T-helper 2 cell treated with Interferon-gamma antibody and Interleukin-4, amounts not matched to agents 100 ng/mL and 5 ng/mL, for 36 hours (primary cell): ENCODE measurements around the gene PVALB. TPM values are rescaled to one million over a fixed set of nuclear protein-coding genes. Genes with fewer than 3 reads are reported as not detected.
"Not testable (repeated sequence)": the region's sequence is repeated elsewhere in the genome, so short reads cannot be mapped to it uniquely, and the experiment has no call there.

Experiments used
- intact Hi-C: fragments of 100-400 bp; cut with micrococcal nuclease; formaldehyde crosslinking; loops from one replicate; pipeline ENCODE4 v1.15.1; 2023
- total RNA-seq: library from RNA; stranded (reverse); gene quantifications from 2 replicates; pipeline ENCODE4 v1.2.3, GENCODE V29; 2022

PVALB gene
- total RNA-seq, 1 donor from 2014 or later = not detected

- intact Hi-C loops = no loop called here
Observed at GRCh38 chr22:36759481-36760159, 57.2 kb downstream of the PVALB start.

GRCh38 chr22:36758792-36759271 is 58.0 kb downstream of the PVALB start:
- intact Hi-C loops = no loop called here

GRCh38 chr22:36757668-36758211 is 59.1 kb downstream of the PVALB start:
- intact Hi-C loops = loop anchor here (1.0 kb wide), 1 partner anchor 221 kb away; no protein-coding TSS in a partner anchor

GRCh38 chr22:36756746-36757655 is 59.8 kb downstream of the PVALB start:
- intact Hi-C loops = loop anchor here (1.0 kb wide), 1 partner anchor 221 kb away; no protein-coding TSS in a partner anchor

- intact Hi-C loops = no loop called here
Observed at GRCh38 chr22:36756031-36756430, 60.8 kb downstream of the PVALB start.

- intact Hi-C loops = no loop called here
Observed at GRCh38 chr22:36755316-36755715, 61.5 kb downstream of the PVALB start.

- intact Hi-C loops = not testable (repeated sequence)
Observed at GRCh38 chr22:36754881-36755280, 62.0 kb downstream of the PVALB start.

- intact Hi-C loops = no loop called here
Observed at GRCh38 chr22:36753916-36754315, 62.9 kb downstream of the PVALB start.

GRCh38 chr22:36753120-36753802 is 63.6 kb downstream of the PVALB start:
- intact Hi-C loops = no loop called here

Other genes starting within 250 kb of the PVALB start
- not detected in 2 replicates for gene CACNG2, start 113.3 kb downstream of the PVALB start, total RNA-seq
- 25.2 and 26.9 TPM in 2 replicates for gene IFT27, start 40.9 kb downstream of the PVALB start, total RNA-seq
- gene NCF4, start 44.0 kb upstream of the PVALB start, total RNA-seq = 53.0 and 57.0 TPM in 2 replicates
- gene CSF2RB, start 96.6 kb upstream of the PVALB start, total RNA-seq = 7.8 TPM in 2 replicates
- gene TST, start 202.4 kb upstream of the PVALB start, total RNA-seq = 7.2 and 7.5 TPM in 2 replicates
- gene MPST, start 202.7 kb upstream of the PVALB start, total RNA-seq = 22.2 and 22.4 TPM in 2 replicates
- 33.2 and 36.4 TPM in 2 replicates for gene KCTD17, start 234.7 kb upstream of the PVALB start, total RNA-seq